SK-N-SH (cell line): ENCODE data around the gene SPSB4. TPM values are rescaled to one million over a fixed set of nuclear protein-coding genes. Genes with fewer than 3 reads are reported as not detected.

Source experiments
- CTCF ChIA-PET: fragments of 300-600, 350-600 bp; formaldehyde crosslinking; extraction: SDS; loops from one replicate; lab custom pipeline; 2021; lab: Yijun Ruan, JAX
- POLR2A ChIA-PET: fragments of 350-600 bp; sonication (Branson Sonifier 250); formaldehyde crosslinking; extraction: SDS; loops from one replicate; lab custom pipeline; 2020; ENCODE audit warnings: antibody characterized with exemption, inconsistent platforms; lab: Yijun Ruan, JAX
- DNase-seq: peaks from one replicate; pipeline ENCODE4 v3.0.0; 2012
- H2AFZ ChIP-seq: fragments of 200-600 bp; sonication (generic); 2 replicates; pipeline ENCODE4 v1.8.1; 2016; ENCODE audit warnings: antibody characterized with exemption, mild to moderate bottlenecking, low read depth
- H3F3A ChIP-seq: fragments of 200-600 bp; sonication (generic); replicated peaks from 2 replicates; pipeline ENCODE3; 2016; ENCODE audit warnings: antibody characterized with exemption, mild to moderate bottlenecking; ENCODE audit not compliant: insufficient read depth
- H3K27ac ChIP-seq, 2 experiments: fragments of 200-500 bp in 1 of 2; fragments of 200-600 bp in 1 of 2; sonication (Bioruptor generic) in 1 of 2; sonication (generic), shearing (Covaris generic) in 1 of 2; 2 replicates each; pipeline versions ENCODE4 v1.5.1 to v1.6.1; 2014 to 2016; ENCODE audit warnings: low read depth in 2 of 2, inconsistent platforms in 1 of 2, low read length in 1 of 2, mild to moderate bottlenecking in 1 of 2, mixed read lengths in 1 of 2
- H3K27me3 ChIP-seq: fragments of 200-600 bp; sonication (generic), shearing (Covaris generic); 2 replicates; pipeline ENCODE4 v1.6.1; 2016; ENCODE audit warnings: mixed run types; ENCODE audit not compliant: insufficient read depth
- H3K36me3 ChIP-seq, 2 experiments: fragments of 200-500 bp in 1 of 2; fragments of 200-600 bp in 1 of 2; sonication (Bioruptor generic) in 1 of 2; sonication (generic) in 1 of 2; replicated peaks in 1 of 2; 2 replicates each; pipeline versions ENCODE3 to v1.5.1; 2014 to 2016; ENCODE audit warnings: low read length in 1 of 2, mild to moderate bottlenecking in 1 of 2; ENCODE audit not compliant: insufficient read depth in 2 of 2, control insufficient read depth in 1 of 2
- H3K4me1 ChIP-seq, 2 experiments: fragments of 200-500 bp in 1 of 2; fragments of 200-600 bp in 1 of 2; sonication (Bioruptor generic) in 1 of 2; sonication (generic), shearing (Covaris generic) in 1 of 2; 2 replicates each; pipeline versions ENCODE4 v1.5.1 to v1.6.1; 2014 to 2016; ENCODE audit warnings: low read depth in 1 of 2, low read length in 1 of 2, mixed run types in 1 of 2; ENCODE audit not compliant: insufficient read depth in 2 of 2, control insufficient read depth in 1 of 2
- H3K4me2 ChIP-seq: fragments of 200-600 bp; sonication (generic), shearing (Covaris generic); 2 replicates; pipeline ENCODE4 v1.6.1; 2017; ENCODE audit warnings: mixed run types
- H3K4me3 ChIP-seq, 2 experiments: fragments of 200-500 bp in 1 of 2; fragments of 200-600 bp in 1 of 2; sonication (Bioruptor generic) in 1 of 2; sonication (generic), shearing (Covaris generic) in 1 of 2; 2 replicates each; pipeline versions ENCODE4 v1.5.1 to v1.8.1; 2014 to 2016; ENCODE audit warnings: low read depth in 2 of 2, inconsistent platforms in 1 of 2, low read length in 1 of 2, mild to moderate bottlenecking in 1 of 2, mixed read lengths in 1 of 2, moderate library complexity in 1 of 2
- H3K79me2 ChIP-seq: fragments of 200-600 bp; sonication (generic); 2 replicates; pipeline ENCODE4 v1.8.1; 2017; ENCODE audit warnings: mild to moderate bottlenecking; ENCODE audit not compliant: insufficient read depth
- H3K9ac ChIP-seq: fragments of 200-600 bp; sonication (generic); 2 replicates; pipeline ENCODE4 v1.6.1; 2017; ENCODE audit warnings: mixed run types
- H3K9me2 ChIP-seq: fragments of 200-600 bp; sonication (generic); 2 replicates; pipeline ENCODE4 v1.6.1; 2017; ENCODE audit warnings: mixed run types
- H3K9me3 ChIP-seq: fragments of 200-600 bp; sonication (generic); 2 replicates; pipeline ENCODE4 v1.6.1; 2017; ENCODE audit warnings: mixed run types, mild to moderate bottlenecking, moderate library complexity
- H4K20me1 ChIP-seq: fragments of 200-600 bp; sonication (generic); 2 replicates; pipeline ENCODE4 v1.6.1; 2017; ENCODE audit warnings: mild to moderate bottlenecking, mixed run types; ENCODE audit not compliant: insufficient read depth
- CTCF ChIP-seq: fragments of 200-600 bp; sonication (generic); IDR thresholded peaks from 2 replicates; pipeline ENCODE4 v1.6.1; 2017; ENCODE audit warnings: antibody characterized with exemption, mild to moderate bottlenecking, moderate library complexity
- EP300 ChIP-seq, 2 experiments: IDR thresholded peaks; 2 replicates each; pipeline versions ENCODE4 v1.4.0 to v1.6.1; 2012; ENCODE audit warnings: borderline replicate concordance in 1 of 2, low read depth in 1 of 2, low read length in 1 of 2
- FOXJ3 ChIP-seq: sonication (generic); formaldehyde crosslinking; IDR thresholded peaks from 2 replicates; pipeline ENCODE4 v1.5.1; 2020; ENCODE audit warnings: mild to moderate bottlenecking, missing genetic modification reagents
- FOXM1 ChIP-seq: IDR thresholded peaks from 2 replicates; pipeline ENCODE4 v1.4.0; 2012; ENCODE audit warnings: low read depth, mild to moderate bottlenecking
- GATA2 ChIP-seq: sonication (generic); formaldehyde crosslinking; IDR thresholded peaks from 2 replicates; pipeline ENCODE4 v1.5.0; 2020; ENCODE audit warnings: mild to moderate bottlenecking, missing genetic modification reagents
- IRF3 ChIP-seq: fragments of 150-350 bp; IDR thresholded peaks from 2 replicates; pipeline ENCODE4 v1.6.1; 2016; ENCODE audit warnings: mild to moderate bottlenecking, low read depth, low read length
- PBX3 ChIP-seq: IDR thresholded peaks from 2 replicates; pipeline ENCODE4; 2012
- POLR2AphosphoS5 ChIP-seq: IDR thresholded peaks from 2 replicates; pipeline ENCODE4 v1.6.1; 2012; ENCODE audit warnings: low read depth, low read length
- RAD21 ChIP-seq: IDR thresholded peaks from 2 replicates; pipeline ENCODE4 v1.6.1; 2012; ENCODE audit warnings: mild to moderate bottlenecking, low read length
- RXRA ChIP-seq: IDR thresholded peaks from 2 replicates; pipeline ENCODE4 v1.4.0; 2012; ENCODE audit warnings: low read depth, mild to moderate bottlenecking, borderline replicate concordance
- SMC3 ChIP-seq: IDR thresholded peaks from 2 replicates; pipeline ENCODE4 v1.6.1; 2012; ENCODE audit warnings: low read depth, low read length, improper control_type of control experiment
- TCF12 ChIP-seq: IDR thresholded peaks from 2 replicates; pipeline ENCODE4 v1.4.0; 2012
- YY1 ChIP-seq: IDR thresholded peaks from 2 replicates; pipeline ENCODE4 v1.4.0; 2012; ENCODE audit warnings: low read depth, mild to moderate bottlenecking
- ZBTB33 ChIP-seq: IDR thresholded peaks from 2 replicates; pipeline ENCODE4 v1.4.0; 2012; ENCODE audit warnings: low read depth, borderline replicate concordance
- WGBS: methylation state at CpG from one replicate; pipeline ENCODE4 v1.1.6; 2017; ENCODE audit warnings: low lambda C conversion rate; 5-methylcytosine and 5-hydroxymethylcytosine counted together
- polyA plus RNA-seq, 3 experiments: library from polyadenylated mRNA; depleted of rRNA; stranded (reverse); fragments of >200 nt; gene quantifications; 2 replicates each; pipeline ENCODE4 v1.2.3, GENCODE V29; 2012

SPSB4 gene
- polyA plus RNA-seq, 1 of the 3 experiments (the other 2 are of a cell fraction) = 0.10 TPM

- TF ChIP-seq POLR2AphosphoS5 = no peak
- no peak for TF ChIP-seq ZBTB33
- no peak for TF ChIP-seq EP300 (IDR thresholded peaks at IDR 0.05; ENCODE audit: borderline replicate concordance in 1 of 2, low read depth in 1 of 2, low read length in 1 of 2)
- TF ChIP-seq, all 33 proteins: peak for 0
Measured at GRCh38 chr3:141073580-141073979, 22.4 kb downstream of the SPSB4 start (continued).

- POLR2A ChIA-PET = no interaction called here
- TF ChIP-seq TCF12 (no peak), RXRA (no peak), FOXJ3 (CRISPR knock-in tag) (no peak), ZBTB33 (no peak), POLR2AphosphoS5 (no peak), PBX3 (no peak)
- Histone ChIP-seq H3K27ac (no peak overlapping the region), H3K9me2 (no peaks in the 10 kb centered on the region), H3K4me1 (peaks cover 0 to 25% of the 10 kb centered on the region in 2 experiments; a peak in 1 of 4 replicates), H3K9ac (no peak overlapping the region), H3K79me2 (no peaks in the 10 kb centered on the region), H4K20me1 (no peaks in the 10 kb centered on the region), H3K9me3 (no peaks in the 10 kb centered on the region), H3K4me3 (no peak overlapping the region), H2AFZ (no peak overlapping the region), H3K4me2 (no peak overlapping the region), H3K36me3 (no peaks in the 10 kb centered on the region), H3F3A (no peaks in the 10 kb centered on the region), H3K27me3 (no peaks in the 10 kb centered on the region)
- WGBS = 66% methylated on average over 9 of the region's 9 CpGs
- DNase-seq = no peak
- CTCF ChIA-PET = interaction anchor here (0.7 to 9.3 kb wide), 8 partner anchors 10 to 117 kb away, joined by 3 to 61 read pairs (median 4); partner anchors contain the start of gene SPSB4
Measured at GRCh38 chr3:141074529-141074928, 23.4 kb downstream of the SPSB4 start.

- Histone ChIP-seq H3K9me2 (no peaks in the 10 kb centered on the region), H3K4me3 (no peak overlapping the region), H3K4me2 (no peak overlapping the region), H3K9me3 (no peaks in the 10 kb centered on the region), H2AFZ (no peak overlapping the region), H3K36me3 (no peaks in the 10 kb centered on the region), H3K9ac (no peak overlapping the region), H3F3A (no peaks in the 10 kb centered on the region), H3K4me1 (peaks cover 0 to 18% of the 10 kb centered on the region in 2 experiments; a peak in 1 of 4 replicates), H3K79me2 (no peaks in the 10 kb centered on the region), H3K27ac (no peak overlapping the region), H4K20me1 (no peaks in the 10 kb centered on the region), H3K27me3 (no peaks in the 10 kb centered on the region)
- no peak for DNase-seq
- CTCF ChIA-PET = no interaction called here
- 48% methylated on average over 12 of the region's 12 CpGs for WGBS
- POLR2A ChIA-PET = no interaction called here
- no peak for TF ChIP-seq SMC3
- no peak for TF ChIP-seq CTCF
- no peak for TF ChIP-seq GATA2
- TF ChIP-seq FOXM1 = no peak
- TF ChIP-seq PBX3 = no peak
- TF ChIP-seq YY1 = no peak
- TF ChIP-seq IRF3 = no peak
- no peak for TF ChIP-seq RAD21
Measured at GRCh38 chr3:141076036-141076773, 25.1 kb downstream of the SPSB4 start.
